ENCODE results near the gene EMSY. TPM values are rescaled to one million over a fixed set of nuclear protein-coding genes. Genes with fewer than 3 reads are reported as not detected.
"Not testable (repeated sequence)": the region's sequence is repeated elsewhere in the genome, so short reads cannot be mapped to it uniquely, and the experiment has no call there.

Gene EMSY, protein sequence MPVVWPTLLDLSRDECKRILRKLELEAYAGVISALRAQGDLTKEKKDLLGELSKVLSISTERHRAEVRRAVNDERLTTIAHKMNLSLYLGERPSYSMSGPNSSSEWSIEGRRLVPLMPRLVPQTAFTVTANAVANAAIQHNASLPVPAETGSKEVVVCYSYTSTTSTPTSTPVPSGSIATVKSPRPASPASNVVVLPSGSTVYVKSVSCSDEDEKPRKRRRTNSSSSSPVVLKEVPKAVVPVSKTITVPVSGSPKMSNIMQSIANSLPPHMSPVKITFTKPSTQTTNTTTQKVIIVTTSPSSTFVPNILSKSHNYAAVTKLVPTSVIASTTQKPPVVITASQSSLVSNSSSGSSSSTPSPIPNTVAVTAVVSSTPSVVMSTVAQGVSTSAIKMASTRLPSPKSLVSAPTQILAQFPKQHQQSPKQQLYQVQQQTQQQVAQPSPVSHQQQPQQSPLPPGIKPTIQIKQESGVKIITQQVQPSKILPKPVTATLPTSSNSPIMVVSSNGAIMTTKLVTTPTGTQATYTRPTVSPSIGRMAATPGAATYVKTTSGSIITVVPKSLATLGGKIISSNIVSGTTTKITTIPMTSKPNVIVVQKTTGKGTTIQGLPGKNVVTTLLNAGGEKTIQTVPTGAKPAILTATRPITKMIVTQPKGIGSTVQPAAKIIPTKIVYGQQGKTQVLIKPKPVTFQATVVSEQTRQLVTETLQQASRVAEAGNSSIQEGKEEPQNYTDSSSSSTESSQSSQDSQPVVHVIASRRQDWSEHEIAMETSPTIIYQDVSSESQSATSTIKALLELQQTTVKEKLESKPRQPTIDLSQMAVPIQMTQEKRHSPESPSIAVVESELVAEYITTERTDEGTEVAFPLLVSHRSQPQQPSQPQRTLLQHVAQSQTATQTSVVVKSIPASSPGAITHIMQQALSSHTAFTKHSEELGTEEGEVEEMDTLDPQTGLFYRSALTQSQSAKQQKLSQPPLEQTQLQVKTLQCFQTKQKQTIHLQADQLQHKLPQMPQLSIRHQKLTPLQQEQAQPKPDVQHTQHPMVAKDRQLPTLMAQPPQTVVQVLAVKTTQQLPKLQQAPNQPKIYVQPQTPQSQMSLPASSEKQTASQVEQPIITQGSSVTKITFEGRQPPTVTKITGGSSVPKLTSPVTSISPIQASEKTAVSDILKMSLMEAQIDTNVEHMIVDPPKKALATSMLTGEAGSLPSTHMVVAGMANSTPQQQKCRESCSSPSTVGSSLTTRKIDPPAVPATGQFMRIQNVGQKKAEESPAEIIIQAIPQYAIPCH (N-terminal part only)
- total RNA-seq (10 to 100 TPM; 20.8 to 51.8 (median 31.5) TPM), polyA plus RNA-seq (10 to 100 TPM in 2 of 3 donors, 1 to 10 TPM in 1; 7.4 to 10.8 (median 10.3) TPM)

DNA sequence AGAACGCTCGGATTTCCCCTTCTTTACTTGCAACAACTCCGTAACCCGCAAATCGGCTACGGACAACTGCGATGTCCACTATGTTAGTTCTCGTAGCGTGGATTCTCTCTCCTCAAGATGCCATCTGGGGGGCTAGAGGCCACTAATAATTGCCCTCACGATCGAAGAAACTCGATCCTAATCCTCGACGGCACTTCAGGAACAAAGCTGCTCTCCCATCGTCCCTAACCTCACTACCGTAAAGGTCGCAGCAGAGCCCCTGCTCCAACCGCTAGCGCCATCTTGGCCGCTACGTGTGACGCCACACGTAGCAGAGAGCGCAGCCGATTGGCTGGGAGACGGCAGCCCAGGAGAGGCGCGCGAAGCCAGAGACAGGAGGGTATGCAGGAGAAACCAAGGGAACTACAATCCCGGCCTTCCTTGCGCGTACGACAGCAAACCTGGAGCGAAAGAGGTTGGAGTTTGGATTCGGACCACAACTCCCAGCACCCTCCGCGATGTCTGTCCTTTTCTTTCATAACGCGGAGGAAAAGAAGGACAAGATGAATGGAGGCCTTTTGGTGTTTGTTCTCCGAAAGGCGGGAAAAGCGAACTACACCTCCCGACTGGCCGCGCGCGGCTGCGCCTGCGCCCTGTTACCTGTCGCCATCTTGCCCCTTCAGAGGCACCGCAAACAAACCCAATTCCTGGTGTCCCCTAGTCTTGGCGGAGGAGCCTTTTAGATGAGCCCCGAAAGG, at the start of gene EMSY:
Gene EMSY (plus strand): TSS at position 635 of the 737 bp plus-strand sequence. CDS start 1,921 bp downstream, outside the sequence.
- TF ChIP-seq, protein P1, sequence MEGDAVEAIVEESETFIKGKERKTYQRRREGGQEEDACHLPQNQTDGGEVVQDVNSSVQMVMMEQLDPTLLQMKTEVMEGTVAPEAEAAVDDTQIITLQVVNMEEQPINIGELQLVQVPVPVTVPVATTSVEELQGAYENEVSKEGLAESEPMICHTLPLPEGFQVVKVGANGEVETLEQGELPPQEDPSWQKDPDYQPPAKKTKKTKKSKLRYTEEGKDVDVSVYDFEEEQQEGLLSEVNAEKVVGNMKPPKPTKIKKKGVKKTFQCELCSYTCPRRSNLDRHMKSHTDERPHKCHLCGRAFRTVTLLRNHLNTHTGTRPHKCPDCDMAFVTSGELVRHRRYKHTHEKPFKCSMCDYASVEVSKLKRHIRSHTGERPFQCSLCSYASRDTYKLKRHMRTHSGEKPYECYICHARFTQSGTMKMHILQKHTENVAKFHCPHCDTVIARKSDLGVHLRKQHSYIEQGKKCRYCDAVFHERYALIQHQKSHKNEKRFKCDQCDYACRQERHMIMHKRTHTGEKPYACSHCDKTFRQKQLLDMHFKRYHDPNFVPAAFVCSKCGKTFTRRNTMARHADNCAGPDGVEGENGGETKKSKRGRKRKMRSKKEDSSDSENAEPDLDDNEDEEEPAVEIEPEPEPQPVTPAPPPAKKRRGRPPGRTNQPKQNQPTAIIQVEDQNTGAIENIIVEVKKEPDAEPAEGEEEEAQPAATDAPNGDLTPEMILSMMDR (IDR thresholded peaks at IDR 0.05), result no peak
- TF ChIP-seq POLR2A (IDR thresholded peaks at IDR 0.05) (peak; percentile 99), EP300 (IDR thresholded peaks at IDR 0.05) (peak in 1 of 4 donors; percentile 44), POLR2AphosphoS5 (IDR thresholded peaks at IDR 0.05) (peak; percentile 100)
- intact Hi-C loops (cut with DNase I), result loop anchor here (1.0 to 10.0 kb wide), 5 partner anchors 63 to 620 kb away; partner anchors contain the start of genes CAPN5, GVQW3, LRRC32 and THAP12
- Histone ChIP-seq H3K36me3 (peaks cover 0 to 28% (median 2%) of the 10 kb centered on the region in 4 donors), H3K9me3 (no peaks in the 10 kb centered on the region), H3K4me3 (peak within 1 kb of the TSS; percentile 83 to 99 (median 96)), H3K27ac (peak within 1 kb of the TSS; percentile 90 to 98 (median 96)), H3K4me1 (peaks cover 0 to 25% (median 22%) of the 10 kb centered on the region in 4 donors), H3K27me3 (no peaks in the 10 kb centered on the region)
- DNase-seq, result peak; percentile 99
- 0% methylated on average over 53 of the region's 53 CpGs for WGBS, 2 donors

DNA sequence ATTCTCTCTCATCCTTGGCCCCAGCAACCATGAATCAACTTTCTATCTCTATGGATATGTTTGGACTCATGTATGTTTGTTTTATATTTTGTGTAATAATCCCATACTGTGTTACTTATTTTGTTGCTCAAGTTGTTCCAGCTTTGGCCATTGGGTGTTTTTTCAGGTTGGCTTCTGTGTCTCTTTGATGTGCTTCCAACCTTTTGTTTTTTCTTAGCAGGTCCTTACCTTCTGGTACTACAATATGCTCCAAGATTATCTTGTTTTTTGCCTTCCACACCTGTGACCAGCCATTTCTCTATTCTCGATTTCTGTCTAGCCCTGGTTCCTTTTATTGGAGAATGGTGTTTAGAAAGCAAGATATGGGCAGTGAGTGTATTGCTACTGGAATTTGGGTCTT, 49.5 kb upstream of the EMSY start:
- Histone ChIP-seq H3K4me3 (no peak overlapping the region), H3K36me3 (no peaks in the 10 kb centered on the region), H3K27ac (no peak overlapping the region), H3K4me1 (peaks cover 0 to 9% (median 5%) of the 10 kb centered on the region in 4 donors), H3K27me3 (no peaks in the 10 kb centered on the region), H3K9me3 (no peaks in the 10 kb centered on the region)
- intact Hi-C loops (cut with DNase I), result no loop called here
- TF ChIP-seq EP300 (IDR thresholded peaks at IDR 0.05) (no peak), POLR2A (IDR thresholded peaks at IDR 0.05) (no peak), POLR2AphosphoS5 (IDR thresholded peaks at IDR 0.05) (no peak)
- TF ChIP-seq, protein P1 (IDR thresholded peaks at IDR 0.05), result no peak
- no peak for DNase-seq
- 94 to 96% methylated on average over 1 of the region's 1 CpG for WGBS, 2 donors

DNA sequence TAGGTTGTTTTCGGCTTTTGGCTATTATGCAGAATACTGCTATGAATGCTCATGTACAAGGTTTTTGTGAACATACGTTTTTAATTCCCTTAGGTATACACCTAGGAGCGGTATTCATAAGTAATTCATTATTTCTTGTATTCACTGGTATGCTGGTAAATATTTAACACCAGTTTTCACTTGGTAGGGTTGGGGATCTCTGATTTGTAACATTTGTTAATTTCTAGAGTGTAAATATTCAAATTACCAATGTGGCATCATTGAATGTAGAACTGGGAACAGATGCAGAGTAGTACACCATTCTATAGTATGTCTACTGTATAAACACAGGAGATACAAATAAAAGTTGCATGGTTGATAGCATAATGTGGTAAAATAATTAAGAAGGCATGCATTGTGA, 47.4 kb upstream of the EMSY start:
- Histone ChIP-seq H3K27me3 (no peaks in the 10 kb centered on the region), H3K36me3 (no peaks in the 10 kb centered on the region), H3K4me3 (no peak overlapping the region), H3K27ac (no peak overlapping the region), H3K9me3 (no peaks in the 10 kb centered on the region), H3K4me1 (no peaks in the 10 kb centered on the region)
- no peak for DNase-seq
- no peak for TF ChIP-seq EP300 (IDR thresholded peaks at IDR 0.05)
- no peak for TF ChIP-seq POLR2AphosphoS5 (IDR thresholded peaks at IDR 0.05)
- no peak for TF ChIP-seq POLR2A (IDR thresholded peaks at IDR 0.05)
- TF ChIP-seq, protein P1 (IDR thresholded peaks at IDR 0.05), result no peak
- intact Hi-C loops (cut with DNase I), result no loop called here
- WGBS, 2 donors, result 91 to 93% methylated on average over 3 of the region's 3 CpGs

DNA sequence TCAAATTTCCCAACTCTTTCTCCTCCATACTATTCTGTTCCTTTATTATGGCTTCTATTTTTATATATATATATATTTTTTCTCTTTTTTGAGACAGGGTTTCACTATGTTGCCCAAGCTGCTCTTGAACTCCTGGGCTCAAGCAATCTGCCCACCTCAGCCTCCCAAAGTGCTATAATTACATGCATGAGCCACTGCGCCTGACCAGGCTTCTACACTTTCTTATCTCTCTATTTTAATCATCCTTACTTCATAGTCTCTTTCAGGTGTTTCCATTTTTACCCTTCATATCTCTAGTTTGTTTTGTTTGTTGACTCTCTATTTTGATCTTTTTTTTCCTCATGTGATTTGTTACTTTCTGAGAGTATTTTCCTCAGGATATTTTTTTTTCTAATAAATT, 43.9 kb upstream of the EMSY start:
- H3K4me3 ChIP-seq, result no peak overlapping the region
- H3K9me3 ChIP-seq, result no peaks in the 10 kb centered on the region
- TF ChIP-seq EP300 (IDR thresholded peaks at IDR 0.05) (no peak), POLR2A (IDR thresholded peaks at IDR 0.05) (no peak), POLR2AphosphoS5 (IDR thresholded peaks at IDR 0.05) (no peak)
- TF ChIP-seq, protein P1 (IDR thresholded peaks at IDR 0.05), result no peak
- 84 to 93% methylated on average over 1 of the region's 1 CpG for WGBS, 2 donors
- intact Hi-C loops (cut with DNase I), result no loop called here
- H3K27ac ChIP-seq, result no peak overlapping the region
- no peaks in the 10 kb centered on the region for H3K36me3 ChIP-seq
- H3K27me3 ChIP-seq, result no peaks in the 10 kb centered on the region
- no peak for DNase-seq
- no peaks in the 10 kb centered on the region for H3K4me1 ChIP-seq

DNA sequence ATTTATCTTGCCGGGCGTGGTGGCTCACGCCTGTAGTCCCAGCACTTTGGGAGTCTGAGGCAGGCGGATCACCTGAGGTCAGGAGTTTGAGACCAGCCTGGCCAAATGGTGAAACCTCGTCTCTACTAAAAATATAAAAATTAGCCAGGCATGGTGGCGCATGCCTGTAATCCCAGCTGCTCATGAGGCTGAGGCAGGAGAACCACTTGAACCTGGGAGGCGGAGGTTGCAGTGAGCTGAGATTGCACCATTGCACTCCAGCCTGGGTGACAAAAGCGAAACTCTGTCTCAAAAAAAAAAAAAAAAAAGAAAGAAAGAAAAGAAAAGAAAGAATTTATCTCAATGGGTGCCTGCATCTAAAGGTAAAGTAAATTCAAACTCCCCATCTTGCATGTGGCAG, 43.3 kb upstream of the EMSY start:
- H3K36me3 ChIP-seq; H3K4me1 ChIP-seq; intact Hi-C loops (cut with DNase I); H3K27ac ChIP-seq; DNase-seq; H3K27me3 ChIP-seq; H3K4me3 ChIP-seq; H3K9me3 ChIP-seq: not testable (repeated sequence)
- WGBS, 2 donors, result 81 to 92% methylated on average over 8 of the region's 8 CpGs

All from sigmoid colon (tissue), 7 donors.